ENCODE data around the gene CALHM6. TPM values are rescaled to one million over a fixed set of nuclear protein-coding genes. Genes with fewer than 3 reads are reported as not detected.
A peak's percentile ranks its signal among the peaks of the same experiment; 100 is the strongest.

CALHM6 gene
- total and polyA plus RNA-seq, 2 of the 8 experiments (the other 6 are each of a cell fraction or from before 2014, with no cell fraction given), result 0.93 to 1.8 TPM

DNA sequence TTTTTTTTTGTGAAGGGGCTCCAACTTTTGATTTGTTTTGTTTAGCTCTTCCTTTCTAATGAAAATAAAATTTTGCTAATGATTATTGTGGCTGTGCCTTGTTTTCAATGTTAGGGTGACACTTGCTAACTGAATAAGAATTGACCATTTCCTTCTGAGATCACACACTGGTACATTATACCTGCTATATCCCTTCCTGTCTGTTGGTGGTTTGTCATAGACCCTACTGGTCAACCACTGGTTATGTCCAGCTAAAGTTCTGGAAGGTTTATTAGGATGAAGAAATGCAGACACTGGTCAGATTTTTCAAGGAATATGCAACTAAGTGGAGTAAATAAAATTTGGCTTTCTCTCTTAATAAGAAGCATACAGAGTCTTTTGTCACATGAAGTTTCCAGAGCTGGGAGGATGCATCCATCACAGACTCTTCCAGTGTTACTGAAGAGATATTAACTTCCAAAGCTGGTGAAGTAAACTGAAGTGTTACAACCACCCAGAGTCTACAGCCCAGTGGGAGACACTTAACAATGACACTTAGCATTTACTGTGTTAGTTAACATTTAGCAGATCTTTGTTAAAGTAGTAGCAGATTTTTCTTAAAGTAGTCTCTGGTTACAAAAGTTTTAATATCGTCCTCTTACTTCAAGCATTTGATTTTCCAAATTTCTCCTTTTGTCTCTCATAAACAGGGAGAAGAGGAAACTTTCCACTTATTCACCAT is 30.6 kb downstream of the CALHM6 start:
- H4K20me1 ChIP-seq (replicated peaks in 1 of 2; ENCODE audit: control insufficient read depth in 1 of 2, insufficient read depth in 2 of 2, low read length in 2 of 2), result no peaks in the 10 kb centered on the region
- no peaks in the 10 kb centered on the region for H3K79me1 ChIP-seq (ENCODE audit: low read depth, low read length)
- no peak overlapping the region for H2BK12ac ChIP-seq (ENCODE audit: low read depth, low read length)
- no peak overlapping the region for H4K91ac ChIP-seq (replicated peaks; ENCODE audit: insufficient read length, low read length)
- H3K4me3 ChIP-seq (ENCODE audit: extremely low read depth in 1 of 4, insufficient read depth in 2 of 4, low read depth in 3 of 4, low read length in 4 of 4), result no peak overlapping the region
- WGBS, 2 experiments (ENCODE audit: extremely low coverage in 1 of 2, insufficient coverage in 1 of 2, insufficient read length in 1 of 2, insufficient replicate concordance in 2 of 2, low coverage in 1 of 2, low lambda C conversion rate in 2 of 2, missing lambda C conversion rate in 1 of 2), result 86% methylated on average over 1 of the region's 1 CpG; no CpG with 5 or more reads in 1 of the 2 experiments
- no peak overlapping the region for H3K18ac ChIP-seq (ENCODE audit: extremely low read depth, low read length)
- DNase-seq (ENCODE audit: low read depth in 1 of 2, low spot score in 2 of 2) (no peak), FAIRE-seq (no peak)
- H2AFZ ChIP-seq (ENCODE audit: low read length), result 0 out of 2 replicates have a peak overlapping the region, but pooled peaks have one; percentile 46
- H3K9me3 ChIP-seq (ENCODE audit: insufficient read depth in 2 of 2, low read depth in 1 of 2, low read length in 1 of 2), result no peaks in the 10 kb centered on the region
- no peaks in the 10 kb centered on the region for H3K27me3 ChIP-seq (replicated peaks in 1 of 4; ENCODE audit: control insufficient read depth in 3 of 4, extremely low read depth in 1 of 4, insufficient read depth in 3 of 4, low read length in 3 of 4)
- H2BK20ac ChIP-seq (ENCODE audit: low read length), result no peak overlapping the region
- H3K9ac ChIP-seq (replicated peaks in 1 of 4; ENCODE audit: extremely low read depth in 1 of 4, low read depth in 3 of 4, low read length in 3 of 4), result no peak overlapping the region
- H3K79me2 ChIP-seq (ENCODE audit: control insufficient read depth in 1 of 2, insufficient read depth in 2 of 2, low read length in 2 of 2), result no peaks in the 10 kb centered on the region
- no peak overlapping the region for H2BK15ac ChIP-seq (ENCODE audit: low read length)
- H3K4me1 ChIP-seq (replicated peaks in 1 of 4; ENCODE audit: control insufficient read depth in 3 of 4, insufficient read depth in 4 of 4, low read length in 3 of 4), result no peaks in the 10 kb centered on the region
- no peak overlapping the region for H4K8ac ChIP-seq (ENCODE audit: extremely low read depth, insufficient read depth, low read length)
- no peak overlapping the region for H3K27ac ChIP-seq (ENCODE audit: low read depth, low read length)
- H3K14ac ChIP-seq (ENCODE audit: insufficient read length), result no peak overlapping the region
- H3K23ac ChIP-seq (ENCODE audit: insufficient read length), result no peak overlapping the region
- H4K5ac ChIP-seq (ENCODE audit: insufficient read length, low read depth, low read length), result no peak overlapping the region
- no peaks in the 10 kb centered on the region for H3K23me2 ChIP-seq (ENCODE audit: low read depth, low read length)
- POLR2A ChIA-PET (ENCODE audit: partially characterized antibody), result no interaction called here
- no peak overlapping the region for H2BK120ac ChIP-seq (replicated peaks; ENCODE audit: low read depth, low read length)
- H3K4ac ChIP-seq (replicated peaks; ENCODE audit: insufficient read length, low read depth, low read length), result no peak overlapping the region
- CTCF ChIA-PET (ENCODE audit: partially characterized antibody), result interaction anchor here (0.6 to 1.1 kb wide), 8 partner anchors 9 to 204 kb away, joined by 3 to 4 read pairs (median 3); no protein-coding TSS in a partner anchor
- no peak overlapping the region for H2BK5ac ChIP-seq (ENCODE audit: low read depth, low read length)
- H3K56ac ChIP-seq (replicated peaks; ENCODE audit: insufficient read length, low read depth, low read length), result no peak overlapping the region
- no peaks in the 10 kb centered on the region for H3K36me3 ChIP-seq (ENCODE audit: control insufficient read depth in 2 of 4, insufficient read depth in 4 of 4, low read length in 3 of 4)
- H3K4me2 ChIP-seq (ENCODE audit: insufficient read depth in 1 of 2, low read depth in 2 of 2, low read length in 2 of 2), result no peak overlapping the region
- no peak overlapping the region for H2AK5ac ChIP-seq (ENCODE audit: low read depth, low read length)
- TF ChIP-seq SAP30 (IDR thresholded peaks at IDR 0.05; ENCODE audit: insufficient read depth, insufficient replicate concordance, low read length), result no peak
- TF ChIP-seq ASH2L (IDR thresholded peaks at IDR 0.05; ENCODE audit: low read length), result no peak
- no peak for TF ChIP-seq YY1 (IDR thresholded peaks at IDR 0.05; ENCODE audit: low read depth, low read length)
- no peak for TF ChIP-seq KDM1A (IDR thresholded peaks at IDR 0.05; ENCODE audit: borderline replicate concordance, low read length)
- TF ChIP-seq CTBP2 (IDR thresholded peaks at IDR 0.05; ENCODE audit: borderline replicate concordance, insufficient read depth, insufficient read length, low read length), result no peak
- no peak for TF ChIP-seq CBX5 (IDR thresholded peaks at IDR 0.05; ENCODE audit: low read depth, low read length)
- TF ChIP-seq POLR2AphosphoS5 (IDR thresholded peaks at IDR 0.05; ENCODE audit: low read depth, low read length), result no peak
- TF ChIP-seq PHF8 (conservative IDR thresholded peaks at IDR 0.05; ENCODE audit: low read depth, low read length), result no peak
- TF ChIP-seq TAF1 (IDR thresholded peaks at IDR 0.05; ENCODE audit: low read depth, low read length), result no peak
- no peak for TF ChIP-seq EP300 (IDR thresholded peaks at IDR 0.05; ENCODE audit: borderline replicate concordance in 1 of 2, low read depth in 2 of 2, low read length in 2 of 2)
- TF ChIP-seq RNF2 (IDR thresholded peaks at IDR 0.05; ENCODE audit: borderline replicate concordance, low read depth, low read length, missing control alignments, poor library complexity, severe bottlenecking), result no peak

Data from H1 (cell line).